ENCODE data around the gene WDR1.

DNA sequence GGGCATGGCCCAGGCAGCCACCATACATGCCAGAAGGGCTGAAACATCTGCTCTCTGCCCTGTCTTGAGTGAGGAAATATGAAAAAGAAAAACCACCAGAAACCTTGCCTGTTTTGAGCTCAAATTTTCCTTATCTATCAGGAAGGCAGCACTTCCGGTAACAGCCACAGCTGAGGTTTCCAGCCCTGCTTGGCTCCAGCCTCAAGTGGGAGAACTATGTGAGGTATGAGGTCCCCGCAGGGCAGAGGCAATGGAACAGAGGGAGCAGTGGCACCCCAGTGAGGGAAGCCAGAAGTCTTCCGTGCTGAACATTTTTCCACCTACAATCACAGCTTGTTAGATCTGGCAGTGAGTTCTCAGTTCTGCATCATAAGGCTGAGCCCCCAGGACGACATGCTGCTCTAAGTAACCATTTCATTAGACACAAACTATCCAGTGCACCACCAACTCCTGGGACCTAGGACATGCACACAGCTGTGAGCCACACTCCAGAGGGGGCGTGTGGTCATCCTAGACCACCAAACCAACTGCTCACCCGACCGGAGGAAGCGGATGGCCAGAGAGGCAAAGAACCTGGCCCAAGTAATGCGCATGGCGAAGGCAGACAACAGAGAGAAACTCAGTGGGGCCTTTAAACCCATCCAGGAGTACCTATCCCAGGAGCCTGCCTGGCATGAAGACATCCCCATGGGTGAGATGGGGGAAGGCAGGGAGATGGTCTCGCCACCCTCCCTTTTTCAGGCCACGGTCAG is 22.6 kb downstream of the WDR1 start:
- no peak for TF ChIP-seq EZH2phosphoT487 (IDR thresholded peaks at IDR 0.05; ENCODE audit: borderline replicate concordance)
- TF ChIP-seq RAD21 (IDR thresholded peaks at IDR 0.05; ENCODE audit: low read depth): no peak
- TF ChIP-seq POLR2A (IDR thresholded peaks at IDR 0.05; ENCODE audit: borderline replicate concordance, extremely low read depth, insufficient read depth, insufficient read length): no peak
- TF ChIP-seq, protein P1, sequence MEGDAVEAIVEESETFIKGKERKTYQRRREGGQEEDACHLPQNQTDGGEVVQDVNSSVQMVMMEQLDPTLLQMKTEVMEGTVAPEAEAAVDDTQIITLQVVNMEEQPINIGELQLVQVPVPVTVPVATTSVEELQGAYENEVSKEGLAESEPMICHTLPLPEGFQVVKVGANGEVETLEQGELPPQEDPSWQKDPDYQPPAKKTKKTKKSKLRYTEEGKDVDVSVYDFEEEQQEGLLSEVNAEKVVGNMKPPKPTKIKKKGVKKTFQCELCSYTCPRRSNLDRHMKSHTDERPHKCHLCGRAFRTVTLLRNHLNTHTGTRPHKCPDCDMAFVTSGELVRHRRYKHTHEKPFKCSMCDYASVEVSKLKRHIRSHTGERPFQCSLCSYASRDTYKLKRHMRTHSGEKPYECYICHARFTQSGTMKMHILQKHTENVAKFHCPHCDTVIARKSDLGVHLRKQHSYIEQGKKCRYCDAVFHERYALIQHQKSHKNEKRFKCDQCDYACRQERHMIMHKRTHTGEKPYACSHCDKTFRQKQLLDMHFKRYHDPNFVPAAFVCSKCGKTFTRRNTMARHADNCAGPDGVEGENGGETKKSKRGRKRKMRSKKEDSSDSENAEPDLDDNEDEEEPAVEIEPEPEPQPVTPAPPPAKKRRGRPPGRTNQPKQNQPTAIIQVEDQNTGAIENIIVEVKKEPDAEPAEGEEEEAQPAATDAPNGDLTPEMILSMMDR (IDR thresholded peaks at IDR 0.05 in 2 of 3, conservative IDR thresholded peaks at IDR 0.05 in 1 of 3; ENCODE audit: borderline replicate concordance in 1 of 3, insufficient read depth in 1 of 3, low read depth in 2 of 3, low read length in 2 of 3): no peak
- TF ChIP-seq JUND (IDR thresholded peaks at IDR 0.05): no peak
- TF ChIP-seq, protein P2, sequence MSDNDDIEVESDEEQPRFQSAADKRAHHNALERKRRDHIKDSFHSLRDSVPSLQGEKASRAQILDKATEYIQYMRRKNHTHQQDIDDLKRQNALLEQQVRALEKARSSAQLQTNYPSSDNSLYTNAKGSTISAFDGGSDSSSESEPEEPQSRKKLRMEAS (IDR thresholded peaks at IDR 0.05): no peak
- TF ChIP-seq TCF7L2 (IDR thresholded peaks at IDR 0.05; ENCODE audit: borderline replicate concordance, extremely low read depth, insufficient read depth, insufficient read length): no peak
- TF ChIP-seq, protein P3, sequence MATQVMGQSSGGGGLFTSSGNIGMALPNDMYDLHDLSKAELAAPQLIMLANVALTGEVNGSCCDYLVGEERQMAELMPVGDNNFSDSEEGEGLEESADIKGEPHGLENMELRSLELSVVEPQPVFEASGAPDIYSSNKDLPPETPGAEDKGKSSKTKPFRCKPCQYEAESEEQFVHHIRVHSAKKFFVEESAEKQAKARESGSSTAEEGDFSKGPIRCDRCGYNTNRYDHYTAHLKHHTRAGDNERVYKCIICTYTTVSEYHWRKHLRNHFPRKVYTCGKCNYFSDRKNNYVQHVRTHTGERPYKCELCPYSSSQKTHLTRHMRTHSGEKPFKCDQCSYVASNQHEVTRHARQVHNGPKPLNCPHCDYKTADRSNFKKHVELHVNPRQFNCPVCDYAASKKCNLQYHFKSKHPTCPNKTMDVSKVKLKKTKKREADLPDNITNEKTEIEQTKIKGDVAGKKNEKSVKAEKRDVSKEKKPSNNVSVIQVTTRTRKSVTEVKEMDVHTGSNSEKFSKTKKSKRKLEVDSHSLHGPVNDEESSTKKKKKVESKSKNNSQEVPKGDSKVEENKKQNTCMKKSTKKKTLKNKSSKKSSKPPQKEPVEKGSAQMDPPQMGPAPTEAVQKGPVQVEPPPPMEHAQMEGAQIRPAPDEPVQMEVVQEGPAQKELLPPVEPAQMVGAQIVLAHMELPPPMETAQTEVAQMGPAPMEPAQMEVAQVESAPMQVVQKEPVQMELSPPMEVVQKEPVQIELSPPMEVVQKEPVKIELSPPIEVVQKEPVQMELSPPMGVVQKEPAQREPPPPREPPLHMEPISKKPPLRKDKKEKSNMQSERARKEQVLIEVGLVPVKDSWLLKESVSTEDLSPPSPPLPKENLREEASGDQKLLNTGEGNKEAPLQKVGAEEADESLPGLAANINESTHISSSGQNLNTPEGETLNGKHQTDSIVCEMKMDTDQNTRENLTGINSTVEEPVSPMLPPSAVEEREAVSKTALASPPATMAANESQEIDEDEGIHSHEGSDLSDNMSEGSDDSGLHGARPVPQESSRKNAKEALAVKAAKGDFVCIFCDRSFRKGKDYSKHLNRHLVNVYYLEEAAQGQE (IDR thresholded peaks at IDR 0.05; ENCODE audit: low read depth): no peak
- TF ChIP-seq POLR2AphosphoS5 (IDR thresholded peaks at IDR 0.05; ENCODE audit: low read depth, low read length): no peak
- TF ChIP-seq YY1 (IDR thresholded peaks at IDR 0.05; ENCODE audit: extremely low read depth, insufficient replicate concordance, low read depth, low read length): no peak
- TF ChIP-seq, protein P4, sequence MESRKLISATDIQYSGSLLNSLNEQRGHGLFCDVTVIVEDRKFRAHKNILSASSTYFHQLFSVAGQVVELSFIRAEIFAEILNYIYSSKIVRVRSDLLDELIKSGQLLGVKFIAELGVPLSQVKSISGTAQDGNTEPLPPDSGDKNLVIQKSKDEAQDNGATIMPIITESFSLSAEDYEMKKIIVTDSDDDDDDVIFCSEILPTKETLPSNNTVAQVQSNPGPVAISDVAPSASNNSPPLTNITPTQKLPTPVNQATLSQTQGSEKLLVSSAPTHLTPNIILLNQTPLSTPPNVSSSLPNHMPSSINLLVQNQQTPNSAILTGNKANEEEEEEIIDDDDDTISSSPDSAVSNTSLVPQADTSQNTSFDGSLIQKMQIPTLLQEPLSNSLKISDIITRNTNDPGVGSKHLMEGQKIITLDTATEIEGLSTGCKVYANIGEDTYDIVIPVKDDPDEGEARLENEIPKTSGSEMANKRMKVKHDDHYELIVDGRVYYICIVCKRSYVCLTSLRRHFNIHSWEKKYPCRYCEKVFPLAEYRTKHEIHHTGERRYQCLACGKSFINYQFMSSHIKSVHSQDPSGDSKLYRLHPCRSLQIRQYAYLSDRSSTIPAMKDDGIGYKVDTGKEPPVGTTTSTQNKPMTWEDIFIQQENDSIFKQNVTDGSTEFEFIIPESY (IDR thresholded peaks at IDR 0.05; ENCODE audit: extremely low read depth, insufficient replicate concordance, low read length): no peak
